GM23338 (cell line): ENCODE data around the gene GIMAP1. TPM values are rescaled to one million over a fixed set of nuclear protein-coding genes. Genes with fewer than 3 reads are reported as not detected.

ENCODE experiments used
- ATAC-seq: fragments of 200-7000 bp; cut with Tn5 transposase; 3 replicates; pipeline ENCODE4 v1.9.1; 2020
- DNase-seq: peaks from one replicate; pipeline ENCODE4 v3.0.0-alpha.2; 2015; ENCODE audit warnings: low spot score
- H2AFZ ChIP-seq: fragments of 200-600 bp; sonication (generic); 2 replicates; pipeline ENCODE4 v1.8.0; 2016; ENCODE audit warnings: antibody characterized with exemption, mild to moderate bottlenecking, moderate library complexity
- H3F3A ChIP-seq: fragments of 200-600 bp; sonication (generic); replicated peaks from 2 replicates; pipeline ENCODE4 v1.8.0; 2017; ENCODE audit warnings: antibody characterized with exemption, mixed run types, low read depth
- H3K27ac ChIP-seq: fragments of 200-600 bp; sonication (generic); 2 replicates; pipeline ENCODE4 v1.6.1; 2016; ENCODE audit warnings: low read depth
- H3K27me3 ChIP-seq: fragments of 200-600 bp; sonication (generic); 2 replicates; pipeline ENCODE4 v1.8.0; 2016; ENCODE audit warnings: mild to moderate bottlenecking, mixed run types, moderate library complexity; ENCODE audit not compliant: insufficient read depth
- H3K36me3 ChIP-seq: fragments of 200-600 bp; sonication (generic); 2 replicates; pipeline ENCODE4 v1.8.0; 2016; ENCODE audit warnings: mild to moderate bottlenecking; ENCODE audit not compliant: insufficient read depth
- H3K4me1 ChIP-seq: fragments of 200-600 bp; sonication (generic); 2 replicates; pipeline ENCODE4 v1.8.0; 2016; ENCODE audit warnings: mild to moderate bottlenecking, moderate library complexity; ENCODE audit not compliant: insufficient read depth
- H3K4me2 ChIP-seq: fragments of 200-600 bp; sonication (generic); 2 replicates; pipeline ENCODE4 v1.7.1; 2017; ENCODE audit warnings: mixed run types
- H3K4me3 ChIP-seq: fragments of 200-600 bp; sonication (generic); 2 replicates; pipeline ENCODE4 v1.6.1; 2016; ENCODE audit warnings: mixed run types
- H3K79me2 ChIP-seq: fragments of 200-600 bp; sonication (generic); replicated peaks from 2 replicates; pipeline ENCODE4 v1.8.0; 2017; ENCODE audit warnings: mild to moderate bottlenecking; ENCODE audit not compliant: insufficient read depth
- H3K9me2 ChIP-seq: fragments of 200-600 bp; sonication (generic); 2 replicates; pipeline ENCODE4 v1.8.0; 2017; ENCODE audit not compliant: insufficient read depth
- H4K20me1 ChIP-seq: fragments of 200-600 bp; sonication (generic); replicated peaks from 2 replicates; pipeline ENCODE4 v1.8.0; 2017; ENCODE audit warnings: mild to moderate bottlenecking; ENCODE audit not compliant: insufficient read depth
- H3K27ac Mint-ChIP-seq: 2 replicates; pipeline ENCODE4 v1.8.0; 2020; ENCODE audit warnings: inconsistent platforms, mild to moderate bottlenecking, moderate library complexity, mixed read lengths
- H3K27me3 Mint-ChIP-seq: 3 replicates; pipeline ENCODE4 v1.8.0; 2022; ENCODE audit warnings: low read depth, mild to moderate bottlenecking, moderate library complexity, mixed read lengths, inconsistent platforms; ENCODE audit not compliant: insufficient read depth, poor library complexity
- H3K36me3 Mint-ChIP-seq: 3 replicates; pipeline ENCODE4 v1.8.0; 2021; ENCODE audit warnings: low read depth, mild to moderate bottlenecking, inconsistent platforms, moderate library complexity, mixed read lengths
- H3K4me1 Mint-ChIP-seq: 3 replicates; pipeline ENCODE4 v1.8.0; 2020; ENCODE audit warnings: mild to moderate bottlenecking, inconsistent platforms, mixed read lengths
- H3K4me3 Mint-ChIP-seq: 3 replicates; pipeline ENCODE4 v1.8.0; 2021; ENCODE audit warnings: moderate library complexity, mild to moderate bottlenecking, inconsistent platforms, mixed read lengths
- H3K9me3 Mint-ChIP-seq: 3 replicates; pipeline ENCODE4 v1.8.0; 2020; ENCODE audit warnings: moderate library complexity, mild to moderate bottlenecking, inconsistent platforms, mixed read lengths
- CTCF ChIP-seq, 2 experiments: fragments of 200-600 bp in 1 of 2; sonication (generic) in 1 of 2; conservative IDR thresholded peaks; 2 replicates each; pipeline versions ENCODE4 v1.5.1 to v1.6.1; 2016 to 2017; ENCODE audit warnings: antibody characterized with exemption in 2 of 2, low read depth in 2 of 2, mild to moderate bottlenecking in 2 of 2, moderate library complexity in 1 of 2
- ETS1 ChIP-seq: IDR thresholded peaks from 2 replicates; pipeline ENCODE4 v1.6.1; 2016; ENCODE audit warnings: antibody characterized with exemption
- EZH2 ChIP-seq: fragments of 200-600 bp; sonication (generic); IDR thresholded peaks from one replicate; pipeline ENCODE4 v1.8.0; 2017; ENCODE audit warnings: antibody characterized with exemption, mild to moderate bottlenecking, low read depth; ENCODE audit not compliant: unreplicated experiment
- EZH2phosphoT487 ChIP-seq: fragments of 200-600 bp; sonication (generic); IDR thresholded peaks from one replicate; pipeline ENCODE4 v1.8.1; 2018; ENCODE audit warnings: antibody characterized with exemption; ENCODE audit not compliant: unreplicated experiment
- JUNB ChIP-seq: IDR thresholded peaks from one replicate; pipeline ENCODE4 v1.6.1; 2016; ENCODE audit warnings: antibody characterized with exemption; ENCODE audit not compliant: unreplicated experiment
- NANOG ChIP-seq: IDR thresholded peaks from 2 replicates; pipeline ENCODE4 v1.6.1; 2016; ENCODE audit warnings: antibody characterized with exemption, borderline replicate concordance
- POLR2AphosphoS5 ChIP-seq: IDR thresholded peaks from 2 replicates; pipeline ENCODE4 v1.6.1; 2016; ENCODE audit warnings: antibody characterized with exemption, low read depth
- STAT1 ChIP-seq: IDR thresholded peaks from one replicate; pipeline ENCODE4 v1.6.1; 2016; ENCODE audit warnings: antibody characterized with exemption; ENCODE audit not compliant: unreplicated experiment
- ZNF114 ChIP-seq: fragments of 250-450 bp; sonication (Bioruptor Pico); IDR thresholded peaks from 2 replicates; pipeline ENCODE4 v1.5.0; 2020; ENCODE audit warnings: mild to moderate bottlenecking, moderate library complexity
- ZNF331 ChIP-seq: fragments of 250-450 bp; sonication (Bioruptor Pico); IDR thresholded peaks from 2 replicates; pipeline ENCODE4 v1.5.0; 2020; ENCODE audit warnings: low read depth, mild to moderate bottlenecking, moderate library complexity
- polyA plus RNA-seq: library from polyadenylated mRNA; unstranded; fragments of >200 nt; fragmentation: Nextera tagmentation; extraction: Ambion mirVana; gene quantifications from 2 replicates; pipeline ENCODE4 v1.2.1, GENCODE V29; 2016
- total RNA-seq: library from RNA; depleted of rRNA; stranded (reverse); fragments of >200 nt; shearing (Covaris generic); gene quantifications from 2 replicates; pipeline ENCODE4 v1.2.3, GENCODE V29; 2014
- TF ChIP-seq, protein P1 (sequence below): fragments of 250-450 bp; sonication (Bioruptor Pico); IDR thresholded peaks from 2 replicates; pipeline ENCODE4 v1.5.0; 2020; ENCODE audit warnings: mild to moderate bottlenecking, moderate library complexity
- TF ChIP-seq, protein P2 (sequence below): IDR thresholded peaks from one replicate; pipeline ENCODE4 v1.6.1; 2018; ENCODE audit warnings: antibody characterized with exemption; ENCODE audit not compliant: unreplicated experiment

Gene GIMAP1
- total and polyA plus RNA-seq, 2 experiments from 2014 or later, result not detected

DNA sequence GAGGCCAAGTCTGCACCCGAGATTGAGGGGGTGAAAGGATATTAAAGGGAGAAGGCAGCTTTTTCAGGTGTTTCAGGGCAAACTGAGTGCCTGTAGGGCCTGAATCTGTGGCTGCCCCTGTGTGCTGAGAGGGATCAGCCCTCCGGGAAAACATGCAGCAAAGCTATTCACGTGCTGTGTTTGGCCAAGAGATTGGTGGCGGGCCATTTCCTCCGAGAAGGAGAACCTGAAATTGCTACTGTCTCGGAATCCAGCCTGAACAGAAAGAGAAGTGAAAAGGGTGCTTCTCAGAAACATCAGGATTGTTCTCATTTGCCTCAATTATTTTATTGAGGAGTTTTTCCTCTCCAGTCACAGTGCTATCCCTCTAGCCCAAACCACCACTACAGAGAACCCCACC is 36.8 kb downstream of the GIMAP1 start:
- H3K27ac Mint-ChIP-seq, result no peak overlapping the region
- H3K36me3 ChIP-seq, result no peaks in the 10 kb centered on the region
- no peaks in the 10 kb centered on the region; the same call in 1 of the 2 replicates for H4K20me1 ChIP-seq
- no peak overlapping the region for H3K27ac ChIP-seq
- no peaks in the 10 kb centered on the region for H3K9me3 Mint-ChIP-seq
- no peaks in the 10 kb centered on the region for H3K79me2 ChIP-seq
- H3K27me3 Mint-ChIP-seq, result peaks cover 29% of the 10 kb centered on the region
- no peak overlapping the region for H3K4me3 ChIP-seq
- no peaks in the 10 kb centered on the region for H3K36me3 Mint-ChIP-seq
- peaks cover 41% of the 10 kb centered on the region for H3K27me3 ChIP-seq
- H2AFZ ChIP-seq, result no peak overlapping the region
- H3K4me1 Mint-ChIP-seq, result no peaks in the 10 kb centered on the region
- no peaks in the 10 kb centered on the region for H3F3A ChIP-seq
- H3K9me2 ChIP-seq, result no peaks in the 10 kb centered on the region
- TF ChIP-seq STAT1, result no peak
- no peak for TF ChIP-seq JUNB
- TF ChIP-seq POLR2AphosphoS5, result no peak
- TF ChIP-seq, protein P1, sequence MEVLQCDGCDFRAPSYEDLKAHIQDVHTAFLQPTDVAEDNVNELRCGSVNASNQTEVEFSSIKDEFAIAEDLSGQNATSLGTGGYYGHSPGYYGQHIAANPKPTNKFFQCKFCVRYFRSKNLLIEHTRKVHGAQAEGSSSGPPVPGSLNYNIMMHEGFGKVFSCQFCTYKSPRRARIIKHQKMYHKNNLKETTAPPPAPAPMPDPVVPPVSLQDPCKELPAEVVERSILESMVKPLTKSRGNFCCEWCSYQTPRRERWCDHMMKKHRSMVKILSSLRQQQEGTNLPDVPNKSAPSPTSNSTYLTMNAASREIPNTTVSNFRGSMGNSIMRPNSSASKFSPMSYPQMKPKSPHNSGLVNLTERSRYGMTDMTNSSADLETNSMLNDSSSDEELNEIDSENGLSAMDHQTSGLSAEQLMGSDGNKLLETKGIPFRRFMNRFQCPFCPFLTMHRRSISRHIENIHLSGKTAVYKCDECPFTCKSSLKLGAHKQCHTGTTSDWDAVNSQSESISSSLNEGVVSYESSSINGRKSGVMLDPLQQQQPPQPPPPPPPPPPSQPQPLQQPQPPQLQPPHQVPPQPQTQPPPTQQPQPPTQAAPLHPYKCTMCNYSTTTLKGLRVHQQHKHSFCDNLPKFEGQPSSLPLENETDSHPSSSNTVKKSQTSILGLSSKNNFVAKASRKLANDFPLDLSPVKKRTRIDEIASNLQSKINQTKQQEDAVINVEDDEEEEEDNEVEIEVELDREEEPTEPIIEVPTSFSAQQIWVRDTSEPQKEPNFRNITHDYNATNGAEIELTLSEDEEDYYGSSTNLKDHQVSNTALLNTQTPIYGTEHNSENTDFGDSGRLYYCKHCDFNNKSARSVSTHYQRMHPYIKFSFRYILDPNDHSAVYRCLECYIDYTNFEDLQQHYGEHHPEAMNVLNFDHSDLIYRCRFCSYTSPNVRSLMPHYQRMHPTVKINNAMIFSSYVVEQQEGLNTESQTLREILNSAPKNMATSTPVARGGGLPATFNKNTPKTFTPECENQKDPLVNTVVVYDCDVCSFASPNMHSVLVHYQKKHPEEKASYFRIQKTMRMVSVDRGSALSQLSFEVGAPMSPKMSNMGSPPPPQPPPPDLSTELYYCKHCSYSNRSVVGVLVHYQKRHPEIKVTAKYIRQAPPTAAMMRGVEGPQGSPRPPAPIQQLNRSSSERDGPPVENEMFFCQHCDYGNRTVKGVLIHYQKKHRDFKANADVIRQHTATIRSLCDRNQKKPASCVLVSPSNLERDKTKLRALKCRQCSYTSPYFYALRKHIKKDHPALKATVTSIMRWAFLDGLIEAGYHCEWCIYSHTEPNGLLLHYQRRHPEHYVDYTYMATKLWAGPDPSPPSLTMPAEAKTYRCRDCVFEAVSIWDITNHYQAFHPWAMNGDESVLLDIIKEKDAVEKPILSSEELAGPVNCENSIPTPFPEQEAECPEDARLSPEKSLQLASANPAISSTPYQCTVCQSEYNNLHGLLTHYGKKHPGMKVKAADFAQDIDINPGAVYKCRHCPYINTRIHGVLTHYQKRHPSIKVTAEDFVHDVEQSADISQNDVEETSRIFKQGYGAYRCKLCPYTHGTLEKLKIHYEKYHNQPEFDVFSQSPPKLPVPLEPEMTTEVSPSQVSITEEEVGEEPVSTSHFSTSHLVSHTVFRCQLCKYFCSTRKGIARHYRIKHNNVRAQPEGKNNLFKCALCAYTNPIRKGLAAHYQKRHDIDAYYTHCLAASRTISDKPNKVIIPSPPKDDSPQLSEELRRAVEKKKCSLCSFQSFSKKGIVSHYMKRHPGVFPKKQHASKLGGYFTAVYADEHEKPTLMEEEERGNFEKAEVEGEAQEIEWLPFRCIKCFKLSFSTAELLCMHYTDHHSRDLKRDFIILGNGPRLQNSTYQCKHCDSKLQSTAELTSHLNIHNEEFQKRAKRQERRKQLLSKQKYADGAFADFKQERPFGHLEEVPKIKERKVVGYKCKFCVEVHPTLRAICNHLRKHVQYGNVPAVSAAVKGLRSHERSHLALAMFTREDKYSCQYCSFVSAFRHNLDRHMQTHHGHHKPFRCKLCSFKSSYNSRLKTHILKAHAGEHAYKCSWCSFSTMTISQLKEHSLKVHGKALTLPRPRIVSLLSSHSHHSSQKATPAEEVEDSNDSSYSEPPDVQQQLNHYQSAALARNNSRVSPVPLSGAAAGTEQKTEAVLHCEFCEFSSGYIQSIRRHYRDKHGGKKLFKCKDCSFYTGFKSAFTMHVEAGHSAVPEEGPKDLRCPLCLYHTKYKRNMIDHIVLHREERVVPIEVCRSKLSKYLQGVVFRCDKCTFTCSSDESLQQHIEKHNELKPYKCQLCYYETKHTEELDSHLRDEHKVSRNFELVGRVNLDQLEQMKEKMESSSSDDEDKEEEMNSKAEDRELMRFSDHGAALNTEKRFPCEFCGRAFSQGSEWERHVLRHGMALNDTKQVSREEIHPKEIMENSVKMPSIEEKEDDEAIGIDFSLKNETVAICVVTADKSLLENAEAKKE, result no peak
- TF ChIP-seq ZNF114 (CRISPR knock-in tag), result no peak
- no peak for TF ChIP-seq EZH2phosphoT487
- no peak for TF ChIP-seq ETS1
- TF ChIP-seq ZNF331 (CRISPR knock-in tag), result no peak
- no peak for TF ChIP-seq NANOG
- TF ChIP-seq CTCF (conservative IDR thresholded peaks at IDR 0.05; ENCODE audit: low read depth in 2 of 2), result no peak
- TF ChIP-seq EZH2, result no peak
- TF ChIP-seq, protein P2, sequence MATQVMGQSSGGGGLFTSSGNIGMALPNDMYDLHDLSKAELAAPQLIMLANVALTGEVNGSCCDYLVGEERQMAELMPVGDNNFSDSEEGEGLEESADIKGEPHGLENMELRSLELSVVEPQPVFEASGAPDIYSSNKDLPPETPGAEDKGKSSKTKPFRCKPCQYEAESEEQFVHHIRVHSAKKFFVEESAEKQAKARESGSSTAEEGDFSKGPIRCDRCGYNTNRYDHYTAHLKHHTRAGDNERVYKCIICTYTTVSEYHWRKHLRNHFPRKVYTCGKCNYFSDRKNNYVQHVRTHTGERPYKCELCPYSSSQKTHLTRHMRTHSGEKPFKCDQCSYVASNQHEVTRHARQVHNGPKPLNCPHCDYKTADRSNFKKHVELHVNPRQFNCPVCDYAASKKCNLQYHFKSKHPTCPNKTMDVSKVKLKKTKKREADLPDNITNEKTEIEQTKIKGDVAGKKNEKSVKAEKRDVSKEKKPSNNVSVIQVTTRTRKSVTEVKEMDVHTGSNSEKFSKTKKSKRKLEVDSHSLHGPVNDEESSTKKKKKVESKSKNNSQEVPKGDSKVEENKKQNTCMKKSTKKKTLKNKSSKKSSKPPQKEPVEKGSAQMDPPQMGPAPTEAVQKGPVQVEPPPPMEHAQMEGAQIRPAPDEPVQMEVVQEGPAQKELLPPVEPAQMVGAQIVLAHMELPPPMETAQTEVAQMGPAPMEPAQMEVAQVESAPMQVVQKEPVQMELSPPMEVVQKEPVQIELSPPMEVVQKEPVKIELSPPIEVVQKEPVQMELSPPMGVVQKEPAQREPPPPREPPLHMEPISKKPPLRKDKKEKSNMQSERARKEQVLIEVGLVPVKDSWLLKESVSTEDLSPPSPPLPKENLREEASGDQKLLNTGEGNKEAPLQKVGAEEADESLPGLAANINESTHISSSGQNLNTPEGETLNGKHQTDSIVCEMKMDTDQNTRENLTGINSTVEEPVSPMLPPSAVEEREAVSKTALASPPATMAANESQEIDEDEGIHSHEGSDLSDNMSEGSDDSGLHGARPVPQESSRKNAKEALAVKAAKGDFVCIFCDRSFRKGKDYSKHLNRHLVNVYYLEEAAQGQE, result no peak
- H3K4me3 Mint-ChIP-seq, result no peak overlapping the region
- no peak for DNase-seq
- H3K4me2 ChIP-seq, result no peak overlapping the region
- H3K4me1 ChIP-seq, result no peaks in the 10 kb centered on the region
- ATAC-seq, result no peak
